Breast epithelium (tissue), 3 donors: ENCODE results near the gene CPNE5.

ENCODE experiments used
- CTCF ChIP-seq, 3 donors: fragments of 450-650 bp; IDR thresholded peaks; one replicate each; pipeline ENCODE4 v1.5.1; 2016 to 2017; ENCODE audit warnings: antibody characterized with exemption in 3 of 3, mild to moderate bottlenecking in 3 of 3, moderate library complexity in 3 of 3
- POLR2AphosphoS5 ChIP-seq, 3 donors: sonication (generic); formaldehyde crosslinking; IDR thresholded peaks; one replicate each; pipeline ENCODE4 v1.6.1; 2017; ENCODE audit warnings: antibody characterized with exemption in 3 of 3

- TF ChIP-seq POLR2AphosphoS5 (IDR thresholded peaks at IDR 0.05) (no peak), CTCF (IDR thresholded peaks at IDR 0.05) (no peak)
Measured at GRCh38 chr6:36786055-36786675, 53.1 kb downstream of the CPNE5 start.
